ENCODE results near the gene NR1D1.

NR1D1 gene

GRCh38 chr17:40074871-40075200, 25.6 kb downstream of the NR1D1 start:
- TF ChIP-seq CTCF (IDR thresholded peaks at IDR 0.05; ENCODE audit: low read depth, low read length, missing control alignments): no peak
- no peak overlapping the region for H3K4me3 ChIP-seq (replicated peaks; ENCODE audit: low read depth, low read length)
- no peak for DNase-seq (ENCODE audit: extremely low read depth, low read depth)

GRCh38 chr17:40074175-40074512, 26.2 kb downstream of the NR1D1 start:
- no peak for TF ChIP-seq CTCF (IDR thresholded peaks at IDR 0.05; ENCODE audit: low read depth, low read length, missing control alignments)
- no peak overlapping the region for H3K4me3 ChIP-seq (replicated peaks; ENCODE audit: low read depth, low read length)
- DNase-seq (ENCODE audit: extremely low read depth, low read depth): no peak

GRCh38 chr17:40073454-40074174, 26.8 kb downstream of the NR1D1 start:
- no peak for TF ChIP-seq CTCF (IDR thresholded peaks at IDR 0.05; ENCODE audit: low read depth, low read length, missing control alignments)
- DNase-seq (ENCODE audit: extremely low read depth, low read depth): no peak
- no peak overlapping the region for H3K4me3 ChIP-seq (replicated peaks; ENCODE audit: low read depth, low read length)

- no peak for DNase-seq (ENCODE audit: extremely low read depth, low read depth)
- no peak overlapping the region for H3K4me3 ChIP-seq (replicated peaks; ENCODE audit: low read depth, low read length)
- no peak for TF ChIP-seq CTCF (IDR thresholded peaks at IDR 0.05; ENCODE audit: low read depth, low read length, missing control alignments)
Observed at GRCh38 chr17:40072735-40073346, 27.5 kb downstream of the NR1D1 start.

- no peak overlapping the region for H3K4me3 ChIP-seq (replicated peaks; ENCODE audit: low read depth, low read length)
- no peak for TF ChIP-seq CTCF (IDR thresholded peaks at IDR 0.05; ENCODE audit: low read depth, low read length, missing control alignments)
- DNase-seq (ENCODE audit: extremely low read depth, low read depth): no peak
Observed at GRCh38 chr17:40072040-40072734, 28.2 kb downstream of the NR1D1 start.

- DNase-seq (ENCODE audit: extremely low read depth, low read depth): no peak
- no peak for TF ChIP-seq CTCF (IDR thresholded peaks at IDR 0.05; ENCODE audit: low read depth, low read length, missing control alignments)
- no peak overlapping the region for H3K4me3 ChIP-seq (replicated peaks; ENCODE audit: low read depth, low read length)
Observed at GRCh38 chr17:40071313-40072039, 28.9 kb downstream of the NR1D1 start.

Data from HFF-Myc (cell line).